22Rv1 (cell line): ENCODE measurements around the gene ZIC4.

Experiments
- H3K27ac ChIP-seq: fragments of 450-650 bp; 2 replicates; pipeline ENCODE4 v1.5.1; 2017
- ZFX ChIP-seq: fragments of 450-650 bp; IDR thresholded peaks from 2 replicates; pipeline ENCODE4 v1.6.1; 2017; ENCODE audit warnings: antibody characterized with exemption, borderline replicate concordance
- TF ChIP-seq, protein P1 (sequence below): fragments of 450-650 bp; IDR thresholded peaks from 2 replicates; pipeline ENCODE4 v1.5.1; 2017; ENCODE audit warnings: mild to moderate bottlenecking

ZIC4 gene

DNA sequence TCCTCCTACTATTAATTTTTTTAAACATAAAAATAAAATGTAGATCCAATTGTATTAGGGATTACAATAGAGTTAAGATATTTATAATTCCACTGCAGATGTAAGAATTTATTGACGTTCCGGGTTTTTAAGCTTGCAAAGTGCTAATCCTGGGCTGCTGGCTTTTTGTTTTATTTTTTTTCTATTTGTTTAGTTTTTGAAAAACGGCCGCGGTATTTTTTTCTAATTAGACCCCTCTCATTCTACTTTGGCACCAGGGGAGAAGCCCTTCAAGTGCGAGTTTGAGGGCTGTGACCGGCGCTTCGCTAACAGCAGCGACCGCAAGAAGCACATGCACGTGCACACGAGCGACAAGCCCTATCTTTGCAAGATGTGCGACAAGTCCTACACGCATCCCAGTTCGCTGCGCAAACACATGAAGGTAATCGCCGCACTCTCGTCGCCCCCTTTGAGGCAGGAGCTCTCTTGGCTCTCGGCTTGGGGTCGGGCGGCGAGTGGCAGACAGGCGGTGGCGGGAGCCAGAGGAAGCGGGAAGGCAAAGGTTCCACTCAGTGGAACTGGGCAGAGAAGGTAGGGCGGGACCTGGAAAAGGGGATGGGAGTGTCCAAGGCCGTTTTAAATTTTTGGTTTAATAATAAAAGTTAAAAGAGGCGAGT, 6.0 kb upstream of the ZIC4 start:
- no peak overlapping the region for H3K27ac ChIP-seq
- TF ChIP-seq, protein P1, sequence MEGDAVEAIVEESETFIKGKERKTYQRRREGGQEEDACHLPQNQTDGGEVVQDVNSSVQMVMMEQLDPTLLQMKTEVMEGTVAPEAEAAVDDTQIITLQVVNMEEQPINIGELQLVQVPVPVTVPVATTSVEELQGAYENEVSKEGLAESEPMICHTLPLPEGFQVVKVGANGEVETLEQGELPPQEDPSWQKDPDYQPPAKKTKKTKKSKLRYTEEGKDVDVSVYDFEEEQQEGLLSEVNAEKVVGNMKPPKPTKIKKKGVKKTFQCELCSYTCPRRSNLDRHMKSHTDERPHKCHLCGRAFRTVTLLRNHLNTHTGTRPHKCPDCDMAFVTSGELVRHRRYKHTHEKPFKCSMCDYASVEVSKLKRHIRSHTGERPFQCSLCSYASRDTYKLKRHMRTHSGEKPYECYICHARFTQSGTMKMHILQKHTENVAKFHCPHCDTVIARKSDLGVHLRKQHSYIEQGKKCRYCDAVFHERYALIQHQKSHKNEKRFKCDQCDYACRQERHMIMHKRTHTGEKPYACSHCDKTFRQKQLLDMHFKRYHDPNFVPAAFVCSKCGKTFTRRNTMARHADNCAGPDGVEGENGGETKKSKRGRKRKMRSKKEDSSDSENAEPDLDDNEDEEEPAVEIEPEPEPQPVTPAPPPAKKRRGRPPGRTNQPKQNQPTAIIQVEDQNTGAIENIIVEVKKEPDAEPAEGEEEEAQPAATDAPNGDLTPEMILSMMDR, result no peak
- TF ChIP-seq ZFX, result no peak

DNA sequence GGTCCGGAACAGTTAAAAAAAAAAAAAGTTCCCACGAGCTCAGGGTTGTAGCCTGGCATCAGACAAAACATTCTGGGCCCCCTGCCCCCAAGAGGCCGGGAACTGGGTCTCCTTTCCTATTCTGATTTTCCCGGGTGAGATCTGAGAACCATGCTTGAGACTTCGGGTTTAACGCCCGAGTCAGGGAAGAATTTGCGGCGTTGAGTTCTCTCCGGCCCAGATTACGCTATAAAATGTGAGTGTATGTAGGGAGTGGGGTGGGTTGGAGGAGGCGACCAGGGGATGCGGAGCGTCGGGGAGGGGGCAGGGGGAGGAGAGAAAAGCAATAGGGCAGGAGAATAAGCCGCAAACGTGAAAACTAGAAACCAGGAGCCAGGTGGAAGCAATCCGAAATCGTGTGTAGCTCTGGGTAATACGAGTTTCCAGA, 5.5 kb upstream of the ZIC4 start:
- no peak overlapping the region for H3K27ac ChIP-seq

DNA sequence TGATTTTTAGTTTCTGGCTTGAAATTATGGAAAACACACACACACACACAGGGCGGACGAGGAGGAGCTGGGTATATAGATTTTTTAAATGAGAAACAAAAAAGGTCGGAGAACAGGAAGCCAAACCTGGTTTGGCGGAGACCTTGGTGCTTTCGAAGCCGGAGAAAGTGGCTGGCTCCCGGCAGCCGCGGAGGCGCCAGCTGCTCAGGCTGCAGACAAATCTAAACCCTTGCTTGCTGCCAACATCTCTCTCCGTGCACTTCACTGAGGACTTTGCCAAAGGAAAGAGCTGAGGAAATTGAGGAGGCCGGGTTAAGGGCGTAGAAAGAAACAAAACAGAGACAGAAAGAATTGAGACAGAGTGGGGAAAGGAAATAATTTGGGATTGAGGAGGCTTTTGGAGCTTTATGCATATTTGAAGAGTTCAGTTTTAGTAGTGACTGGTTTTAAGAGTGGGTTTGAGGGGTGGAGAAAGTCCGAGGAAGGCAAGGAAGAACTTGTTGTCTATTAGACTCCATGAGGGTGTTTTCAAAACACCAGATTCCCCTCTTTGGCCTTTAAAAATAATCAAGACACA, 5.0 kb upstream of the ZIC4 start:
- H3K27ac ChIP-seq, result no peak overlapping the region
- no peak for TF ChIP-seq ZFX
- TF ChIP-seq, protein P1, result no peak

More for the DNA sequence above, 5.5 kb upstream of the ZIC4 start:
- no peak for TF ChIP-seq ZFX
- TF ChIP-seq, protein P1, result no peak

DNA sequence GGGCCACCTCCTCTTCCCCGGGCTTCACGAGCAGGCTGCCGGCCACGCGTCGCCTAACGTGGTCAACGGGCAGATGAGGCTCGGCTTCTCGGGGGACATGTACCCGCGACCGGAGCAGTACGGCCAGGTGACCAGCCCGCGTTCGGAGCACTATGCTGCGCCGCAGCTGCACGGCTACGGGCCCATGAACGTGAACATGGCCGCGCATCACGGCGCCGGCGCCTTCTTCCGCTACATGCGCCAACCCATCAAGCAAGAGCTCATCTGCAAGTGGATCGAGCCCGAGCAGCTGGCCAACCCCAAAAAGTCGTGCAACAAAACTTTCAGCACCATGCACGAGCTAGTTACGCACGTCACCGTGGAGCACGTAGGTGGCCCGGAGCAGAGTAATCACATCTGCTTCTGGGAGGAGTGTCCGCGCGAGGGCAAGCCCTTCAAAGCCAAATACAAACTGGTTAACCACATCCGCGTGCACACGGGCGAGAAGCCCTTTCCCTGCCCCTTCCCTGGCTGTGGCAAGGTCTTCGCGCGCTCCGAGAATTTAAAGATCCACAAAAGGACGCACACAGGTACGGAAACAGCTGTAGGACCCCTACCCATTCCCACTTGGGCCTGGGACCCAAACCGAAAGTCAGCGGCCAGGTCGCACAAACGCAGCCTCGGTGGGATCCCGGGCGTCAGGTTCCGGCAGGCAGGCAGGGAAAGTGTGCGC, 4.3 kb upstream of the ZIC4 start:
- no peak for TF ChIP-seq ZFX
- TF ChIP-seq, protein P1, result no peak
- H3K27ac ChIP-seq, result no peak overlapping the region

DNA sequence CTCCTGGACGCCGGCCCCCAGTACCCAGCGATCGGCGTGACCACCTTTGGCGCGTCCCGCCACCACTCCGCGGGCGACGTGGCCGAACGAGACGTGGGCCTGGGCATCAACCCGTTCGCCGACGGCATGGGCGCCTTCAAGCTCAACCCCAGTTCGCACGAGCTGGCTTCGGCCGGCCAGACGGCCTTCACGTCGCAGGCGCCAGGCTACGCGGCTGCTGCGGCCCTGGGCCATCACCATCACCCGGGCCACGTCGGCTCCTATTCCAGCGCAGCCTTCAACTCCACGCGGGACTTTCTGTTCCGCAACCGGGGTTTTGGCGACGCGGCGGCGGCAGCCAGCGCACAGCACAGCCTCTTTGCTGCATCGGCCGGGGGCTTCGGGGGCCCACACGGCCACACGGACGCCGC, 3.8 kb upstream of the ZIC4 start:
- TF ChIP-seq ZFX, result no peak
- TF ChIP-seq, protein P1, result no peak
- H3K27ac ChIP-seq, result no peak overlapping the region

DNA sequence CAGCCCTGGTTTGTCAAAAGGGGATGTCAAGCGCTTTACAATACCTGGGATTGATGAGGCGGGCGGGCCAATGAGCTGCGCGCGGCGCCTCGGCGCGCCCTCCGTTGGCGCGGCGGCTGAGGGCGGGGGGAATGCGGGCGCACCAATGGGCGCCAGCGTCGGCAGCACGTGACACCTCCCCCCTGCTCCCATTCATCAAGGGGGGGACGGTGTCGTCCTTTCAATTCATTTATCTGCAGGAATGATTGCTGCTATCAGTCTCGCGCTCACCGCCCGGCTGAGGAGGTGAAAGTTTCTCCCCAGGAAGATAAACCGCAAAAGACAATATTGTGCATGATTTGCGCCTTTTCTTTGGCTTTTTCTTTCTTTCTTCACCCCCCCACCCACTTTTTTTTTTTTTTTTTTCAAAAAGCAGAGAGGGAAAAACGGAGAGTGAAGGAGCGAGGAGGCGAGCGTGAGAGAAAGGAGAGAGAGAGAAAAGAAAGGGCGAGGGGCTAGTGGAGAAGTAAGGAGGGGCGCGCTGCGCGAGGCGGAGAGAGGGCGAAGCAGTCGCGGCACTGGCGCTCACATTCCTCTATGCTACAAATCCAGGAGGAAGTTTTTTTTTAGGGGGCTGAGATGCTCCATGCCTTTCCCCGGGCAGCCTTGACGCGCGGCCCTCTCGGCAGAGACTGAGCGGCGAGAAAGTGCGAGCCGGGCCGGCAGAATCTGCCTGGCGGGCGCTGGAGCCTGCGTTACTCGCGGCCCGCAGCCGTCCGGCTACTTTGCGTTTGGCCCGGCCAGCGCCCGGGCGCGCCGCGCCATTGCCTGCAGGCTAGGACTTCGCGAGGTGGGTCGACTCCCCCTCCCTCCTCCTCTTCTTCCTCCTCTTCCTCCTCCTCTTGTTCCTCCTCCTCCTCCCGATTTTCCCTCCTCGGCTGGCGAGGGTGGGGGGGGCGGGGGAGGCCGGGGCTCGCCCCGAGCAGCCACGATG, 3.1 kb upstream of the ZIC4 start, which contains the start of gene ZIC1:
TSS of gene ZIC1 (plus strand) at position 223 of the 973 bp plus-strand sequence. CDS start at position 971, 748 bp downstream.
- no peak within 1 kb of the TSS for H3K27ac ChIP-seq
- TF ChIP-seq, protein P1, result no peak
- no peak for TF ChIP-seq ZFX
